CD14-positive monocyte (primary cell): ENCODE results near the gene NRP2. TPM values are rescaled to one million over a fixed set of nuclear protein-coding genes. Genes with fewer than 3 reads are reported as not detected.

Source experiments
- DNase-seq, 3 donors: peaks; one replicate each; pipeline ENCODE4 v3.0.0-alpha.2; 2011 to 2022
- H2AFZ ChIP-seq: 2 replicates; pipeline ENCODE4 v1.6.0; 2012; ENCODE audit warnings: mild to moderate bottlenecking, low read depth, low read length, inconsistent platforms; ENCODE audit not compliant: insufficient read depth, poor library complexity, severe bottlenecking
- H3K27ac ChIP-seq, 2 donors: 1 replicate in 1 of 2; 2 replicates in 1 of 2; pipeline ENCODE4 v1.5.1; 2012 to 2013; ENCODE audit warnings: low read length in 2 of 2, control low read depth in 1 of 2, inconsistent platforms in 1 of 2, low read depth in 1 of 2, mild to moderate bottlenecking in 1 of 2
- H3K27me3 ChIP-seq, 2 donors: one replicate each; pipeline versions ENCODE4 v1.6.0 to v1.6.1; 2011 to 2013; ENCODE audit warnings: low read length in 2 of 2; ENCODE audit not compliant: control insufficient read depth in 2 of 2, insufficient read depth in 2 of 2
- H3K36me3 ChIP-seq, 2 donors: replicated peaks in 1 of 2; 1 replicate in 1 of 2; 2 replicates in 1 of 2; pipeline versions ENCODE4 v1.5.1 to v1.6.1; 2012 to 2013; ENCODE audit warnings: low read length in 2 of 2, control low read depth in 1 of 2, inconsistent platforms in 1 of 2, mild to moderate bottlenecking in 1 of 2; ENCODE audit not compliant: insufficient read depth in 2 of 2, control insufficient read depth in 1 of 2
- H3K4me1 ChIP-seq, 2 donors: 1 replicate in 1 of 2; 2 replicates in 1 of 2; pipeline versions ENCODE4 v1.5.1 to v1.6.1; 2012 to 2013; ENCODE audit warnings: low read length in 2 of 2, control low read depth in 1 of 2, inconsistent platforms in 1 of 2, mild to moderate bottlenecking in 1 of 2, moderate library complexity in 1 of 2; ENCODE audit not compliant: insufficient read depth in 2 of 2, control insufficient read depth in 1 of 2
- H3K4me2 ChIP-seq: replicated peaks from 2 replicates; pipeline ENCODE3; 2012; ENCODE audit warnings: low read length, moderate library complexity, mild to moderate bottlenecking; ENCODE audit not compliant: poor library complexity, severe bottlenecking; ENCODE audit errors: extremely low read depth
- H3K4me3 ChIP-seq, 3 experiments: fragments of 200-600 bp in 1 of 3; sonication (generic) in 1 of 3; replicated peaks in 1 of 3; 1 replicate in 2 of 3; 2 replicates in 1 of 3; pipeline ENCODE4 v1.5.1; 2011 to 2013; ENCODE audit warnings: low read length in 3 of 3, mild to moderate bottlenecking in 3 of 3, control low read depth in 2 of 3, low read depth in 2 of 3, inconsistent platforms in 1 of 3, moderate library complexity in 1 of 3
- H3K79me2 ChIP-seq: 2 replicates; pipeline ENCODE4 v1.6.0; 2012; ENCODE audit warnings: mild to moderate bottlenecking, control low read depth, inconsistent platforms, low read length, moderate library complexity; ENCODE audit not compliant: insufficient read depth
- H3K9ac ChIP-seq: 2 replicates; pipeline ENCODE4 v1.6.0; 2017; ENCODE audit warnings: low read length, mild to moderate bottlenecking; ENCODE audit not compliant: insufficient read depth, poor library complexity, severe bottlenecking
- H3K9me3 ChIP-seq, 2 donors: replicated peaks in 1 of 2; 1 replicate in 1 of 2; 2 replicates in 1 of 2; pipeline versions ENCODE4 v1.5.1 to v1.6.1; 2012 to 2013; ENCODE audit warnings: low read length in 2 of 2, control low read depth in 1 of 2; ENCODE audit not compliant: control insufficient read depth in 1 of 2, insufficient read depth in 1 of 2
- H4K20me1 ChIP-seq: 2 replicates; pipeline ENCODE4 v1.6.0; 2012; ENCODE audit warnings: mild to moderate bottlenecking, low read length, control low read depth, moderate library complexity; ENCODE audit not compliant: insufficient read depth
- H3K27ac Mint-ChIP-seq, 7 donors: one replicate each; pipeline ENCODE4 v1.8.0; 2020; ENCODE audit warnings: mild to moderate bottlenecking in 7 of 7, mixed read lengths in 7 of 7, moderate library complexity in 6 of 7, inconsistent platforms in 2 of 7
- H3K27me3 Mint-ChIP-seq, 3 donors: one replicate each; pipeline ENCODE4 v1.8.0; 2021 to 2022; ENCODE audit warnings: low read depth in 3 of 3, mild to moderate bottlenecking in 3 of 3, mixed read lengths in 3 of 3, moderate library complexity in 3 of 3, inconsistent platforms in 1 of 3
- H3K36me3 Mint-ChIP-seq, 2 donors: one replicate each; pipeline ENCODE4 v1.8.0; 2020; ENCODE audit warnings: mixed read lengths in 2 of 2, inconsistent platforms in 1 of 2, mild to moderate bottlenecking in 1 of 2
- H3K4me1 Mint-ChIP-seq: one replicate; pipeline ENCODE4 v1.8.0; 2020; ENCODE audit warnings: mild to moderate bottlenecking, mixed read lengths
- H3K4me3 Mint-ChIP-seq, 2 donors: one replicate each; pipeline ENCODE4 v1.8.0; 2020; ENCODE audit warnings: mild to moderate bottlenecking in 2 of 2, mixed read lengths in 2 of 2, moderate library complexity in 1 of 2
- H3K9me3 Mint-ChIP-seq, 7 donors: one replicate each; pipeline ENCODE4 v1.8.0; 2020 to 2022; ENCODE audit warnings: mixed read lengths in 7 of 7, mild to moderate bottlenecking in 6 of 7, moderate library complexity in 6 of 7, inconsistent platforms in 2 of 7
- WGBS: methylation state at CpG from one replicate; pipeline ENCODE4 v1.1.5; 2013; ENCODE audit warnings: missing lambda C conversion rate; ENCODE audit not compliant: insufficient coverage; 5-methylcytosine and 5-hydroxymethylcytosine counted together
- intact Hi-C, 2 donors: fragments of 100-400 bp; cut with micrococcal nuclease; formaldehyde crosslinking; loops; one replicate each; pipeline versions ENCODE4 v1.15.0 to v1.15.1; 2023
- polyA plus RNA-seq, 3 donors: library from polyadenylated mRNA; depleted of rRNA in 1 of 3; unstranded in 2 of 3; stranded (reverse) in 1 of 3; fragments of 300-500 nt in 2 of 3; fragments of >200 nt in 1 of 3; fragmentation: Illumina TruSeq in 2 of 3; gene quantifications; 1 replicate in 2 of 3; 2 replicates in 1 of 3; pipeline ENCODE4 v1.2.3, GENCODE V29; 2012 to 2021
- TF ChIP-seq, protein P1 (sequence below): fragments of 200-600 bp; IDR thresholded peaks from one replicate; pipeline ENCODE4 v1.8.0; 2022; ENCODE audit warnings: antibody characterized with exemption, mild to moderate bottlenecking

The NRP2 gene
- polyA plus RNA-seq, 3 donors: 0.97 to 3.3 (median 1.6) TPM

- Mint-ChIP-seq H3K27me3 (peaks cover 0 to 8% (median 2%) of the 10 kb centered on the region in 3 donors), H3K36me3 (no peaks in the 10 kb centered on the region), H3K27ac (no peak overlapping the region), H3K9me3 (no peaks in the 10 kb centered on the region), H3K4me1 (no peaks in the 10 kb centered on the region), H3K4me3 (no peak overlapping the region)
- H3K4me3 ChIP-seq: no peak overlapping the region
- no peaks in the 10 kb centered on the region for H3K9me3 ChIP-seq
- no peaks in the 10 kb centered on the region for H4K20me1 ChIP-seq
- H3K27ac ChIP-seq: no peak overlapping the region
- H3K27me3 ChIP-seq: no peaks in the 10 kb centered on the region
- no peaks in the 10 kb centered on the region for H3K36me3 ChIP-seq
- H3K4me2 ChIP-seq: no peak overlapping the region
- no peaks in the 10 kb centered on the region for H3K79me2 ChIP-seq
- TF ChIP-seq, protein P1, sequence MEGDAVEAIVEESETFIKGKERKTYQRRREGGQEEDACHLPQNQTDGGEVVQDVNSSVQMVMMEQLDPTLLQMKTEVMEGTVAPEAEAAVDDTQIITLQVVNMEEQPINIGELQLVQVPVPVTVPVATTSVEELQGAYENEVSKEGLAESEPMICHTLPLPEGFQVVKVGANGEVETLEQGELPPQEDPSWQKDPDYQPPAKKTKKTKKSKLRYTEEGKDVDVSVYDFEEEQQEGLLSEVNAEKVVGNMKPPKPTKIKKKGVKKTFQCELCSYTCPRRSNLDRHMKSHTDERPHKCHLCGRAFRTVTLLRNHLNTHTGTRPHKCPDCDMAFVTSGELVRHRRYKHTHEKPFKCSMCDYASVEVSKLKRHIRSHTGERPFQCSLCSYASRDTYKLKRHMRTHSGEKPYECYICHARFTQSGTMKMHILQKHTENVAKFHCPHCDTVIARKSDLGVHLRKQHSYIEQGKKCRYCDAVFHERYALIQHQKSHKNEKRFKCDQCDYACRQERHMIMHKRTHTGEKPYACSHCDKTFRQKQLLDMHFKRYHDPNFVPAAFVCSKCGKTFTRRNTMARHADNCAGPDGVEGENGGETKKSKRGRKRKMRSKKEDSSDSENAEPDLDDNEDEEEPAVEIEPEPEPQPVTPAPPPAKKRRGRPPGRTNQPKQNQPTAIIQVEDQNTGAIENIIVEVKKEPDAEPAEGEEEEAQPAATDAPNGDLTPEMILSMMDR: peak; percentile 75
- peak; percentile 11 to 52 (median 26) for DNase-seq
- intact Hi-C loops: loop anchor here in 1 of 2 donors (5.0 kb wide), 1 partner anchor 151 kb away; no protein-coding TSS in a partner anchor
- WGBS: 83% methylated on average over 13 of the region's 19 CpGs
- H2AFZ ChIP-seq: no peak overlapping the region
- H3K9ac ChIP-seq: no peak overlapping the region
- no peaks in the 10 kb centered on the region for H3K4me1 ChIP-seq
Observed at GRCh38 chr2:205776139-205776538, 93.8 kb downstream of the NRP2 start.

DNA sequence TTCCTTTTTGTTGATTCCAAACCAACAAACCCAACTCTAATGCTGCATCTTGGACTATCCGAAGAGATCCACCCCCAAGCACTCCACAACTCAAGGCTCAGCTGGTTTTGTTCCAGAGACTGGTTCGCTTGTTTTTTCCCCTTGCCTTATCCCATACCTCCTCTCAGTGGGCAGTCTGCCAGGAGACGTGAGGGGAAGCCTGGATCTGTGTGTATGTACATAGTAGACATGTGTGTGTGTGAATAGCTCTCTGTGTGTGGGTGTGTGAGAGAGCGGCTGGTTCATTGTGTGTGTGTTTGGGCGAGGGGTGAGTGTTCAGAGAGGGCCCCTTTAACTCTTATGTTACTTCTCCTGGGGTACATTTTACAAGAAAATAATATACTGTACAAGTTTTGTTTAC is 94.4 kb downstream of the NRP2 start:
- no peak overlapping the region for H3K4me3 Mint-ChIP-seq
- no peak overlapping the region for H3K4me2 ChIP-seq
- TF ChIP-seq, protein P1: no peak
- 100% methylated on average over 1 of the region's 5 CpGs for WGBS
- H3K4me1 Mint-ChIP-seq: no peaks in the 10 kb centered on the region
- no peaks in the 10 kb centered on the region for H3K79me2 ChIP-seq
- H3K9ac ChIP-seq: no peak overlapping the region
- no peaks in the 10 kb centered on the region for H3K4me1 ChIP-seq
- no peak overlapping the region for H2AFZ ChIP-seq
- H3K27ac Mint-ChIP-seq: no peak overlapping the region
- H3K36me3 Mint-ChIP-seq: no peaks in the 10 kb centered on the region
- H3K27me3 Mint-ChIP-seq: peaks cover 0 to 8% (median 2%) of the 10 kb centered on the region in 3 donors
- no peaks in the 10 kb centered on the region for H3K27me3 ChIP-seq
- H3K4me3 ChIP-seq: no peak overlapping the region
- DNase-seq: no peak
- no peaks in the 10 kb centered on the region for H4K20me1 ChIP-seq
- no peaks in the 10 kb centered on the region for H3K36me3 ChIP-seq
- H3K9me3 ChIP-seq: no peaks in the 10 kb centered on the region
- intact Hi-C loops: loop anchor here in 1 of 2 donors (5.0 kb wide), 1 partner anchor 151 kb away; no protein-coding TSS in a partner anchor
- H3K27ac ChIP-seq: no peak overlapping the region
- H3K9me3 Mint-ChIP-seq: no peaks in the 10 kb centered on the region
